GM12878 (cell line): ENCODE measurements around the gene GLI1. TPM values are rescaled to one million over a fixed set of nuclear protein-coding genes. Genes with fewer than 3 reads are reported as not detected.

Experiments
- ASH2L ChIP-seq: fragments of 300-600, 200-600 bp; sonication (generic); IDR thresholded peaks from 2 replicates; pipeline ENCODE4 v1.6.1; 2017; ENCODE audit warnings: low read depth, mild to moderate bottlenecking, borderline replicate concordance
- BCLAF1 ChIP-seq: fragments of 450-650 bp; IDR thresholded peaks from 2 replicates; pipeline ENCODE4 v1.6.1; 2017; ENCODE audit warnings: antibody characterized with exemption, mild to moderate bottlenecking, moderate library complexity
- E2F8 ChIP-seq: fragments of 450-650 bp; IDR thresholded peaks from 2 replicates; pipeline ENCODE4 v1.6.1; 2018; ENCODE audit warnings: mild to moderate bottlenecking, low read depth, moderate library complexity; ENCODE audit not compliant: partially characterized antibody
- EZH2 ChIP-seq: IDR thresholded peaks from 2 replicates; pipeline ENCODE4 v1.6.1; 2012; ENCODE audit warnings: low read depth, mild to moderate bottlenecking, control low read depth, inconsistent platforms, low read length, borderline replicate concordance; ENCODE audit not compliant: control insufficient read depth
- HSF1 ChIP-seq: fragments of 150-350 bp; IDR thresholded peaks from 2 replicates; pipeline ENCODE4 v1.6.1; 2014; ENCODE audit warnings: mild to moderate bottlenecking, low read depth, low read length
- MEF2B ChIP-seq: fragments of 450-650 bp; IDR thresholded peaks from 2 replicates; pipeline ENCODE4 v1.6.1; 2018; ENCODE audit warnings: mild to moderate bottlenecking, moderate library complexity; ENCODE audit not compliant: partially characterized antibody, poor library complexity, severe bottlenecking
- NFXL1 ChIP-seq: fragments of 450-650 bp; IDR thresholded peaks from 2 replicates; pipeline ENCODE4 v1.6.1; 2017; ENCODE audit warnings: antibody characterized with exemption, mild to moderate bottlenecking, borderline replicate concordance
- NR2F1 ChIP-seq: fragments of 450-650 bp; conservative IDR thresholded peaks from 2 replicates; pipeline ENCODE4 v1.6.1; 2017; ENCODE audit warnings: mild to moderate bottlenecking
- SUPT20H ChIP-seq: IDR thresholded peaks from 2 replicates; pipeline ENCODE4 v1.6.1; 2011; ENCODE audit warnings: low read depth, mild to moderate bottlenecking, low read length, moderate library complexity, borderline replicate concordance; ENCODE audit not compliant: control insufficient read depth
- TAF1 ChIP-seq: IDR thresholded peaks from 2 replicates; pipeline ENCODE4 v1.6.1; 2011; ENCODE audit warnings: mild to moderate bottlenecking, low read depth, low read length, borderline replicate concordance
- USF2 ChIP-seq: IDR thresholded peaks from 2 replicates; pipeline ENCODE4 v1.6.1; 2011; ENCODE audit warnings: low read depth, low read length, improper control_type of control experiment, borderline replicate concordance
- YY1 ChIP-seq: IDR thresholded peaks from 2 replicates; pipeline ENCODE4 v1.6.1; 2011; ENCODE audit warnings: low read depth, mild to moderate bottlenecking, low read length
- ZBTB4 ChIP-seq: fragments of 450-650 bp; formaldehyde crosslinking; IDR thresholded peaks from 2 replicates; pipeline ENCODE4 v1.4.0; 2022; ENCODE audit warnings: mild to moderate bottlenecking, moderate library complexity
- ZNF217 ChIP-seq: fragments of 450-650 bp; IDR thresholded peaks from 2 replicates; pipeline ENCODE4 v1.6.1; 2017; ENCODE audit warnings: antibody characterized with exemption, mild to moderate bottlenecking
- polyA plus RNA-seq, 11 experiments: library from polyadenylated mRNA; depleted of rRNA in 4 of 11; unstranded in 6 of 11; stranded (reverse) in 5 of 11; fragments of >200 nt; fragmentation: Nextera tagmentation in 4 of 11; fragmentation: Illumina TruSeq in 1 of 11; extraction: Ambion mirVana in 4 of 11; extraction: Trizol in 1 of 11; gene quantifications; 1 replicate in 1 of 11; 2 replicates in 10 of 11; pipeline versions ENCODE4 v1.2.1 to v1.2.3, GENCODE V29; 2011 to 2016; ENCODE audit warnings: inconsistent platforms in 2 of 11, missing spikeins in 2 of 11, low read depth in 1 of 11
- total RNA-seq, 4 experiments: library from RNA; depleted of rRNA in 3 of 4; stranded (reverse); fragments of >200 nt in 3 of 4; fragmentation: Illumina TruSeq in 1 of 4; extraction: Trizol in 1 of 4; gene quantifications; 2 replicates each; pipeline versions ENCODE4 v1.2.1 to v1.2.3, GENCODE V29; 2013 to 2021

GLI1 gene
- total and polyA plus RNA-seq, 10 of the 15 experiments (the other 5 are each of a cell fraction or from before 2014, with no cell fraction given), result 0.27 to 1.2 (median 0.49) TPM

GRCh38 chr12:57520053-57520818 lies 60.7 kb downstream of the GLI1 start, which contains the start of gene DDIT3 (continued):
- TF ChIP-seq HSF1, result no peak
- peak; percentile 48 for TF ChIP-seq USF2
- TF ChIP-seq ZBTB4 (CRISPR knock-in tag), result no peak
- no peak for TF ChIP-seq SUPT20H
- TF ChIP-seq MEF2B, result no peak
- TF ChIP-seq YY1, result peak; percentile 77
- peak; percentile 24 for TF ChIP-seq E2F8
- TF ChIP-seq NR2F1, result peak; percentile 94
- no peak for TF ChIP-seq EZH2
- TF ChIP-seq NFXL1, result no peak
- peak; percentile 97 for TF ChIP-seq TAF1
- no peak for TF ChIP-seq ASH2L
- TF ChIP-seq ZNF217, result no peak
- no peak for TF ChIP-seq BCLAF1
